ENCODE measurements around the gene NCOA1. TPM values are rescaled to one million over a fixed set of nuclear protein-coding genes. Genes with fewer than 3 reads are reported as not detected.
A peak's percentile ranks its signal among the peaks of the same experiment; 100 is the strongest.

NCOA1 gene
- total and polyA plus RNA-seq, 8 donors = 6.2 to 27.0 (median 17.3) TPM

- Histone ChIP-seq H3K27ac (no peak overlapping the region), H3K36me3 (peaks cover 0 to 9% (median 0%) of the 10 kb centered on the region in 3 donors), H3K4me3 (no peak overlapping the region), H3K9me3 (no peaks in the 10 kb centered on the region), H3K4me1 (peaks cover 0 to 9% (median 0%) of the 10 kb centered on the region in 3 donors), H3K27me3 (no peaks in the 10 kb centered on the region)
- intact Hi-C loops (cut with DNase I) = no loop called here
- TF ChIP-seq, protein P1, sequence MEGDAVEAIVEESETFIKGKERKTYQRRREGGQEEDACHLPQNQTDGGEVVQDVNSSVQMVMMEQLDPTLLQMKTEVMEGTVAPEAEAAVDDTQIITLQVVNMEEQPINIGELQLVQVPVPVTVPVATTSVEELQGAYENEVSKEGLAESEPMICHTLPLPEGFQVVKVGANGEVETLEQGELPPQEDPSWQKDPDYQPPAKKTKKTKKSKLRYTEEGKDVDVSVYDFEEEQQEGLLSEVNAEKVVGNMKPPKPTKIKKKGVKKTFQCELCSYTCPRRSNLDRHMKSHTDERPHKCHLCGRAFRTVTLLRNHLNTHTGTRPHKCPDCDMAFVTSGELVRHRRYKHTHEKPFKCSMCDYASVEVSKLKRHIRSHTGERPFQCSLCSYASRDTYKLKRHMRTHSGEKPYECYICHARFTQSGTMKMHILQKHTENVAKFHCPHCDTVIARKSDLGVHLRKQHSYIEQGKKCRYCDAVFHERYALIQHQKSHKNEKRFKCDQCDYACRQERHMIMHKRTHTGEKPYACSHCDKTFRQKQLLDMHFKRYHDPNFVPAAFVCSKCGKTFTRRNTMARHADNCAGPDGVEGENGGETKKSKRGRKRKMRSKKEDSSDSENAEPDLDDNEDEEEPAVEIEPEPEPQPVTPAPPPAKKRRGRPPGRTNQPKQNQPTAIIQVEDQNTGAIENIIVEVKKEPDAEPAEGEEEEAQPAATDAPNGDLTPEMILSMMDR (IDR thresholded peaks at IDR 0.05) = no peak
- ATAC-seq (no peak), FAIRE-seq (no peak), DNase-seq (no peak)
- WGBS, 2 donors = 82 to 85% methylated on average over 4 of the region's 4 CpGs
Measured at GRCh38 chr2:24697792-24698191, 206.7 kb downstream of the NCOA1 start.

GRCh38 chr2:24702800-24703199, 211.7 kb downstream of the NCOA1 start:
- Histone ChIP-seq H3K36me3 (peaks cover 0 to 20% (median 0%) of the 10 kb centered on the region in 3 donors), H3K4me1 (peaks cover 0 to 9% (median 0%) of the 10 kb centered on the region in 3 donors), H3K9me3 (no peaks in the 10 kb centered on the region), H3K4me3 (no peak overlapping the region), H3K27me3 (no peaks in the 10 kb centered on the region), H3K27ac (no peak overlapping the region)
- 86 to 87% methylated on average over 3 of the region's 3 CpGs for WGBS, 2 donors
- intact Hi-C loops (cut with DNase I) = no loop called here
- TF ChIP-seq, protein P1 (IDR thresholded peaks at IDR 0.05) = no peak
- ATAC-seq = peak in 1 of 4 donors; percentile 9
- no peak for DNase-seq
- FAIRE-seq = no peak

DNA sequence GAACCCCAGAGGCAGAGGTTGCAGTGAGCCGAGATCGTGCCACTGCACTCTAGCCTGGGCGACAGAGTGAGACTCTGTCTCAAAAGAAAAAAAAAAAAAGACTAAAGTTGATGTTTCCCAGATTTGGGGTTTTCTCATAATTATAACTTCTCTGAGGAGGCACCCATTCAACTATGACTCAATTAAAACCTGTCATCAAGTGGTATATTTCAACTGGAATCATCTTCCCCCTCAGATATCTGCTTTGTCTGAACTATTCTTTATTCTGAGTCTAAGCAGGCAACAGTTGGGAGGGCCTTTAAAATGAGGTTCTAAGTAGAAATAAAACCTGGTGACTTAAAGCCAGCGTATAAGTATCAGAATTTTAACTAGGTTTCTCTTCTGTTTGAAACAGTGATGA, 213.6 kb downstream of the NCOA1 start:
- TF ChIP-seq, protein P1 (IDR thresholded peaks at IDR 0.05) = no peak
- Histone ChIP-seq H3K36me3 (peaks cover 0 to 25% (median 0%) of the 10 kb centered on the region in 3 donors), H3K9me3 (no peaks in the 10 kb centered on the region), H3K4me1 (peaks cover 0 to 5% (median 0%) of the 10 kb centered on the region in 3 donors), H3K4me3 (no peak overlapping the region), H3K27ac (no peak overlapping the region), H3K27me3 (no peaks in the 10 kb centered on the region)
- intact Hi-C loops (cut with DNase I) = no loop called here
- ATAC-seq (no peak), FAIRE-seq (no peak), DNase-seq (no peak)
- 98 to 100% methylated on average over 4 of the region's 4 CpGs for WGBS, 2 donors

DNA sequence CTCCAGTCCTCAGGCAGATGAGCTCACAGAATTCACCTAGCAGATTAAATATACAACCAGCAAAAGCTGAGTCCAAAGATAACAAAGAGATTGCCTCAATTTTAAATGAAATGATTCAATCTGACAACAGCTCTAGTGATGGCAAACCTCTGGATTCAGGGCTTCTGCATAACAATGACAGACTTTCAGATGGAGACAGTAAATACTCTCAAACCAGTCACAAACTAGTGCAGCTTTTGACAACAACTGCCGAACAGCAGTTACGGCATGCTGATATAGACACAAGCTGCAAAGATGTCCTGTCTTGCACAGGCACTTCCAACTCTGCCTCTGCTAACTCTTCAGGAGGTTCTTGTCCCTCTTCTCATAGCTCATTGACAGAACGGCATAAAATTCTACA, 216.1 kb downstream of the NCOA1 start:
- ATAC-seq = no peak
- Histone ChIP-seq H3K4me1 (peaks cover 0 to 4% (median 0%) of the 10 kb centered on the region in 3 donors), H3K9me3 (no peaks in the 10 kb centered on the region), H3K4me3 (no peak overlapping the region), H3K27ac (no peak overlapping the region), H3K36me3 (peaks cover 0 to 29% (median 0%) of the 10 kb centered on the region in 3 donors), H3K27me3 (no peaks in the 10 kb centered on the region)
- TF ChIP-seq, protein P1 (IDR thresholded peaks at IDR 0.05) = no peak
- no peak for DNase-seq
- no peak for FAIRE-seq
- WGBS, 2 donors = 97 to 99% methylated on average over 3 of the region's 3 CpGs
- intact Hi-C loops (cut with DNase I) = no loop called here

DNA sequence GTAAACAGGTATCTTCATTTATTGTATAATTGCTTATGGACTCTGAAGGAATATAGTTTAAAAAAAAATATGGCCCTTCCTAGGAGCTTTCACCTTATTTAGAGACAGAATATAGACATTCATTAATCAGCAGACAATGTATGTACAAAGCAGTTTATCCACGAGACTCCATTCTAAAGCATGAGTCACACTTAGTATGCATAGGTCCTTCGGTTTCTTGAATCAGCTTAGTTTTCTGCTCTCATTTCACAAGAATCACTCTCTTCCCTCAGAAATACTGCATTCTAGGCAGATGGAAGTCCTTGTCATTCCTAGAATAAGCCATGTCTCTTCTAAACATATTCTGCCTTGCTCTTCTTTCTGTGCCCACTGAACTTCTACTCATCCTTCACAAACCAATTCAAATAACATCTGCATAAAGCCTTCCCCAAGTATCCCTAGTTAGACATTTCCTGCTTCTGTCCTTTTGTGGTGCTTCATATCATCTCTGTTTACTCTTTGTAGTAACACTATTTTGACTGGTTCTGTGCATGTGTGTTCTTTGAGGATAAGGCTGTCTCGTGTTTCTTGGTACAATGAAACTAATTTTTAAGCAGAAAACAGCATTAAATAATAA, 217.6 kb downstream of the NCOA1 start:
- FAIRE-seq (no peak), ATAC-seq (no peak), DNase-seq (no peak)
- no peaks in the 10 kb centered on the region for H3K9me3 ChIP-seq
- 81 to 87% methylated on average over 3 of the region's 3 CpGs for WGBS, 2 donors
- H3K27ac ChIP-seq = no peak overlapping the region
- H3K4me3 ChIP-seq = no peak overlapping the region
- TF ChIP-seq, protein P1 (IDR thresholded peaks at IDR 0.05) = no peak
- H3K27me3 ChIP-seq = no peaks in the 10 kb centered on the region
- H3K36me3 ChIP-seq = peaks cover 0 to 29% (median 0%) of the 10 kb centered on the region in 3 donors
- intact Hi-C loops (cut with DNase I) = no loop called here
- H3K4me1 ChIP-seq = peaks cover 0 to 4% (median 0%) of the 10 kb centered on the region in 3 donors

Measured in pancreas (tissue), 10 donors.